PC-9 (cell line): ENCODE results near the gene PPP1R7.

ENCODE experiments used
- CTCF ChIP-seq: fragments of 200-600 bp; sonication (generic); conservative IDR thresholded peaks from 2 replicates; pipeline ENCODE4 v1.6.1; 2017; ENCODE audit warnings: mixed run types, antibody characterized with exemption, mild to moderate bottlenecking, moderate library complexity
- EZH2 ChIP-seq: fragments of 200-600 bp; sonication (generic); IDR thresholded peaks from 2 replicates; pipeline ENCODE4 v1.8.0; 2017; ENCODE audit warnings: antibody characterized with exemption, low read depth

- TF ChIP-seq EZH2, result no peak
- TF ChIP-seq CTCF, result no peak
These were observed 61.0 kb downstream of the PPP1R7 start for GRCh38 chr2:241211276-241211675.
